Omental fat pad (tissue), 4 donors: Measurements from ENCODE around the gene ZMYM5. TPM values are rescaled to one million over a fixed set of nuclear protein-coding genes. Genes with fewer than 3 reads are reported as not detected.
"Not testable (repeated sequence)": the region's sequence is repeated elsewhere in the genome, so short reads cannot be mapped to it uniquely, and the experiment has no call there.

Experiments
- ATAC-seq: fragments of 150-250 bp; one replicate; pipeline ENCODE4 v1.9.1; 2016; ENCODE audit warnings: mild to moderate bottlenecking, moderate library complexity; ENCODE audit not compliant: low FRiP score
- DNase-seq: peaks from one replicate; pipeline ENCODE4 v3.0.0-alpha.2; 2019; ENCODE audit warnings: low spot score
- total RNA-seq, 4 donors: library from RNA; depleted of rRNA; stranded (reverse); fragments of >200 nt; gene quantifications; one replicate each; pipeline ENCODE4 v1.1.0, GENCODE V29; 2016
- TF ChIP-seq, protein P1 (sequence below), 3 donors: fragments of 450-650 bp; IDR thresholded peaks; one replicate each; pipeline ENCODE4 v1.5.1; 2016 to 2017; ENCODE audit warnings: antibody characterized with exemption in 3 of 3, mild to moderate bottlenecking in 3 of 3, moderate library complexity in 2 of 3

ZMYM5 gene
- 10 to 100 TPM; 13.7 to 20.1 (median 16.0) TPM for total RNA-seq

DNA sequence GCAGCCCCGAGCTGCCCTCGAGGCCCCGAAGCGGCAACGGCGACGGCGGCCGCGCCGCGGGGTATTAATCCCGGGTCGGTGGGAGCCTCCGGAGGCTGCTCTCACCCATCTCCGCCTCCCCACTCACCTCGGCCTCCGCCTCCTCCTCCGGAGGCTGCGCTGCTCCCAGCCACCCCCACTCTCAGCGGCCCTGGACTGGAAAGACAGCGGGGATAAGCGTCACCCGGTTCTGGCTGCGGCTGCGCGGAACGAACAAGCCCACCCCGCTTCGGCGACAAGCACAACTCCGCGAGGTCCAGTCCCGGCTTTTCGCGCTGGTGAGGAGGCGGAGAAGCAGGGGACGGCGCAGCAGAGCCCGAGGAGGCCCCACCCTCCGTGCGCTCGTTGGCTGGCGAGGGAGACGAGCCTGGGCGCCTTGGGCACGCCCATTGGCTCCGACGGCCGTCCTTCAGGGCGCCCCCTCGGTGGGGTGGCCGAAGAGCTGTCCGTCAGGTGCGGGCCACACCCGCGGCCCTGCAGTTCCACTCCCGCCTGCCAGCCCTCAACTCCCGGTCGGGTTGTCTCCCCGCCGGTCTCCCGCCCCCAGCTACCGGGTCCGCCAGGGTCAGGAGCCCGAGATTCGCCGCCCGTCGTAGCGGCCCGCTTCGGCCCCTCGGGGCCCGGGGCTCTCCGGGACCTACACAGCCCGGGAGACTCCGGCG, at the start of gene ZMYM5:
Gene ZMYM5, minus strand, starts transcription at position 327 of the 701 bp plus-strand sequence. CDS start 11,469 bp downstream, outside the sequence.
- ATAC-seq (peak; percentile 99), DNase-seq (peak; percentile 77)
- TF ChIP-seq, protein P1, sequence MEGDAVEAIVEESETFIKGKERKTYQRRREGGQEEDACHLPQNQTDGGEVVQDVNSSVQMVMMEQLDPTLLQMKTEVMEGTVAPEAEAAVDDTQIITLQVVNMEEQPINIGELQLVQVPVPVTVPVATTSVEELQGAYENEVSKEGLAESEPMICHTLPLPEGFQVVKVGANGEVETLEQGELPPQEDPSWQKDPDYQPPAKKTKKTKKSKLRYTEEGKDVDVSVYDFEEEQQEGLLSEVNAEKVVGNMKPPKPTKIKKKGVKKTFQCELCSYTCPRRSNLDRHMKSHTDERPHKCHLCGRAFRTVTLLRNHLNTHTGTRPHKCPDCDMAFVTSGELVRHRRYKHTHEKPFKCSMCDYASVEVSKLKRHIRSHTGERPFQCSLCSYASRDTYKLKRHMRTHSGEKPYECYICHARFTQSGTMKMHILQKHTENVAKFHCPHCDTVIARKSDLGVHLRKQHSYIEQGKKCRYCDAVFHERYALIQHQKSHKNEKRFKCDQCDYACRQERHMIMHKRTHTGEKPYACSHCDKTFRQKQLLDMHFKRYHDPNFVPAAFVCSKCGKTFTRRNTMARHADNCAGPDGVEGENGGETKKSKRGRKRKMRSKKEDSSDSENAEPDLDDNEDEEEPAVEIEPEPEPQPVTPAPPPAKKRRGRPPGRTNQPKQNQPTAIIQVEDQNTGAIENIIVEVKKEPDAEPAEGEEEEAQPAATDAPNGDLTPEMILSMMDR (IDR thresholded peaks at IDR 0.05): peak in 1 of 3 donors; percentile 2

DNA sequence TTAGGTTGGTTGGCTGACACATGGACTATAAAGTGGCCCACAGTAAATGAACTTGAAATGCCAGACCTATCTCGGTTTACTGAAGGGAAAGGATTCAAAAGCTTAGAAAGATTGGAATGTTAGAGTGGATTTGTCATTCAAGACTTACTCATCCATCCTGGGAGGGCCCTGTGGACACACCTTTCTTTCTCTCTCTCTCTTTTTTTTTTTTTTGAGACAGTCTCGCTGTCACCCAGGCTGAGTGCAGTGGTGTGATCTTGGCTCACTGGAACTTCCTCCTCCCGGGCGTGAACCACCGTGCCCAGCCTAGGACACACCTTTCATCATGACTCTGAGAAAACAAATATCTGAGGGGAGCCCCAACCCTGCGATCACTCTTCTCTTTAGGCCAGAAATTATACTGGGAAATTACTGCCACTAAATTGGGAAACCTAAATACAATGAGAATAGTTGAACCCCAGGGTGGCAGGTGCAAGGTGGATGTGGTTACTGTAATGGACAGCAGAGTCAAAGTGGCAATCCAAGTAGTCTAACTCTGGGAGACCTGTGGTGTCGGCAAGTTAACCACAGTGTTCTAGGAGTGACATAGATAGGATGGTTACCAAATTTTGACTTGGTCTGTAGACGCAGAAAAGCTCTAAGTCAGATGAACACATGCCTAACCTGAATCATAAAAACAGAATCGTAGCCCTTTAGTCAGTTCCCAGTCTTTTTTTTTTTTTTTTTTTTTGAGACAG, 47.1 kb upstream of the ZMYM5 start:
- ATAC-seq: no peak
- no peak for DNase-seq

DNA sequence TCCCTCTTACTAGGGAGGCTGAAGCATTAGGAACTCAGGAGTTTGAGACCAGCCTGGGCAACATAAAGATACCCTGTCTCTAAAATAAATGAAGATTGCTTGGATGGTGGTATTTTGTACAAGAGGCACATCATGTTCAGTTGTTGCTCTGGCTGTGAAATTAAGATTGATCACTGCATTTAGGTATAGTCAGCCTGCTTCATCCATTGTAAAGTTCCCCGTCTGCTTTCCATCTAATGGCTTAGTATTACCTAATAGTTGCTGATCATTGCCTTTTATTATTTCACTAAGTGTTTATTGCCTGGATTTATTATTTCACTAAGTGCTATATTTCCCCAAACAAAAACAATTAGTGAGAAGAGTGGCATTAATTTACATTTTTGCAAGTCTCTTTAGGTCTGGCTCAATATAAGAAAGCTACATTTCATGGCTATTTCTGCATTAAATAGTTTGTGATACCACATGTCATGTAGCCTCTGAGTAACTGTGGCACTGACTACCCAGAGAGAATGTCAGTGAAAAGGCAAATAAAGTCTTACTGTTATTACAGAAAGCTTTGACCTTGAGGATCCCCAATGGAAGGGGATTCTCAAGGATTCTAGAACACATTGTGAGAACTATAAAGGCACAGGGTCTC, 45.0 kb upstream of the ZMYM5 start:
- ATAC-seq: no peak
- TF ChIP-seq, protein P1 (IDR thresholded peaks at IDR 0.05): no peak
- DNase-seq: no peak

More for the DNA sequence above, 47.1 kb upstream of the ZMYM5 start:
- TF ChIP-seq, protein P1 (IDR thresholded peaks at IDR 0.05): no peak

DNA sequence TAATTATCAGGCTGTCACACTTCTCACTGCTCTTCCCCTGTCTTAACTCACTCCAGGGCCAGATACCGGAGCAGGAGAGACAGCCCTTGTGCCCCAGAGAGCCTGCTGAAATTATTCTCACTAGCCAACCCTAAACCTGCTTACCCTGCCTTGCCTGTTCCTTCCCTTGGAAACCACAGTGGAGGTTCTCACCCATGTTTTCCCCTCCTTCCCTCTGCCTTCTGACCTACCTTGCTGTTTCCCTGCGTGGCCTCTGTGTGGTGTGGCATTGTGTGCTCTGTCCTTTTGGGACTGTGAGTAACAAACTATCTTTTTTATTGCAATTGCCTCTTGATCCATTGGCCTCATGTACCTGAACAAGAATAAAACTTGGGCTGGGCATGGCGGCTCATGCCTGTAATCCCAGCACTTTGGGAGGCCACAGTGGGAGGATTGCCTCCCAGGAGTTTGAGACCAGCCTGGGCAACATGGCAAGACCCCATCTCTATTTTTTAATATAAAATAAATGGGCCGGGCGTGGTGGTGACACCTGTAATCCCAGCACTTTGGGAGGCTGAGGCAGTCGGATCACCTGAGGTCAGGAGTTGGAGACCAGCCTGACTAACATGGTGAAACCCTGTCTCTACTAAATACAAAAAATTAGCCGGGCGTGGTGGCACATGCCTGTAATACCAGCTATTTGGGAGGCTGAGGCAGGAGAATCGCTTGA, 42.2 kb upstream of the ZMYM5 start:
- ATAC-seq, DNase-seq: not testable (repeated sequence)

DNA sequence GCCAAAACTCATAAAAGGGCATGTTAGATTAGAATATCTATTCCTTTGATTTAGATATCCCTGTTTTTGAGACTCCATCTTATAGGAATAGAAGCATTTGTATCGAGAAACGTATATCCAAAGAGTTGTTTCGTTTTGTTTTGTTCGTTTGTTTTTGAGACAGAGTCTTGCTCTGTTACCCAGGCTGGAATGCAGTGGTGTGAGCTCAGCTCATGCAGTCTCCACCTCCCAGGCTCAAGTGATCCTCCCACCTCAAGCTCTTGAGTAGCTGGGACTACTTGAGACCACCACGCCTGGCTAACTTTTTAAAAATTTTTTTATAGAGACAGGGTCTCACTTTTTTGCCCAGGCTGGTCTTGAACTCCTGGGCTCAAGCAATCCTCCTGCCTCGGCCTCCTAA, 26.6 kb upstream of the ZMYM5 start:
- TF ChIP-seq, protein P1 (IDR thresholded peaks at IDR 0.05): no peak
- ATAC-seq (no peak), DNase-seq (no peak)

DNA sequence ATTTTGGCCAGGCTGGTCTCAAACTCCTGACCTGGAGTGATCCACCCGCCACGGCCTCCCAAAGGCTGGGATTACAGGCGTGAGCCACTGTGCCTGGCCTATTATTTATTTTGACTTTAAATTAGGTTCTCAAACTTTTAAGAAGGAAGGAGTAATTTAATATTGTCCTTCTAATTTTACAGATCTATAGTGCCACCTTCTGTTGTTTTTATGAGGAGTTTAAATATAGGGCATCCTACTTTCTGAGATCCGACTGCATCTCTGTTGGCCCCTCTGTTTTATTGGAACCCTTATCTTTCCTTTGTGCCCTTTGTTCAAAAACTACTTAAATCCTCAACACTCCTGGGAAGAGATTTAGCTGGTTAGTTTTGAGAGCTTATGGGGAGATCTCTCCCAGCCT, 25.4 kb upstream of the ZMYM5 start:
- ATAC-seq (no peak), DNase-seq (no peak)
- TF ChIP-seq, protein P1 (IDR thresholded peaks at IDR 0.05): no peak

DNA sequence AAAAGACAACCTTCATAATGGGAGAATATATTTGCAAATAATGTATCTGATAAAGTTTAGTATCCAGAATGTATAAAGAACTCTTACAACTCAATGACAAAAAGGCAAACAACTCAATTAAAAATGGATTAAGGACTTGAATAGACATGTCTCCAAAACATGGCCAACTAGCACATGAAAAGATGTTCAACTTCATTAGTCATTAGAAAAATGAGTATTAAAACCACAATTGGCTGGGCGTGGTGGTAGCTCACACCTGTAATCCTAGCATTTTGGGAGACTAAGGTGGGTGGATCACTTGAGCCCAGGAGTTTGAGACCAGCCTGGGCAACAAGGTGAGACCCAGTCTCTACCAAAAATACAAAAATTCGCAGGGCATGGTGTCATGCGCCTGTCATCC, 18.8 kb upstream of the ZMYM5 start:
- ATAC-seq (no peak), DNase-seq (no peak)
- TF ChIP-seq, protein P1 (IDR thresholded peaks at IDR 0.05): no peak
